Globus pallidus (tissue), 1 donor: Measurements from ENCODE around the gene KMT2C.
"Not testable (repeated sequence)": the region's sequence is repeated elsewhere in the genome, so short reads cannot be mapped to it uniquely, and the experiment has no call there.

Source experiments
- DNase-seq: peaks from one replicate; pipeline ENCODE4 v3.0.0-alpha.2; 2015; ENCODE audit warnings: low spot score

KMT2C gene

GRCh38 chr7:152402384-152403250, 33.2 kb downstream of the KMT2C start:
- no peak for DNase-seq

GRCh38 chr7:152399344-152399743, 36.5 kb downstream of the KMT2C start:
- DNase-seq, result no peak

DNA sequence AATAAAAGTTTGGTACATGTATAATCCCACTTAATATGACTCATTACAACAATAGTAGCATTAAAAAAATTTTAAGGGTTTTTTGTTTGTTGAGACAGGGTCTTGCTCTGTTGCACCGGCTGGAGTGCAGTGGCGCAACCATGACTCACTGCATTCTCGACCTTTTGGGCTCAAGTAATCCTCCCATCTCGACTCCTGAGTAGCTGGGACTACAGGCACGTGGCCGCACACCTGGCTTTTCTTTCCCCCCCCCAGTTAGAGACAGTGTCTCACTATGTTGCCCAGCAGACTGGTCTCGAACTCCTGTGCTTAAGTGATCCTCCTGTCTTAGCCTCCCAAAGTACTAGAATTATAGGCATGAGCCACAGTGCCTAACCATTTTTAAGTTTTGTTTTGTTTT, 40.7 kb downstream of the KMT2C start:
- DNase-seq, result no peak

GRCh38 chr7:152394214-152394613, 41.6 kb downstream of the KMT2C start:
- peak; percentile 37 for DNase-seq

- no peak for DNase-seq
Measured at GRCh38 chr7:152392254-152392653, 43.5 kb downstream of the KMT2C start.

DNA sequence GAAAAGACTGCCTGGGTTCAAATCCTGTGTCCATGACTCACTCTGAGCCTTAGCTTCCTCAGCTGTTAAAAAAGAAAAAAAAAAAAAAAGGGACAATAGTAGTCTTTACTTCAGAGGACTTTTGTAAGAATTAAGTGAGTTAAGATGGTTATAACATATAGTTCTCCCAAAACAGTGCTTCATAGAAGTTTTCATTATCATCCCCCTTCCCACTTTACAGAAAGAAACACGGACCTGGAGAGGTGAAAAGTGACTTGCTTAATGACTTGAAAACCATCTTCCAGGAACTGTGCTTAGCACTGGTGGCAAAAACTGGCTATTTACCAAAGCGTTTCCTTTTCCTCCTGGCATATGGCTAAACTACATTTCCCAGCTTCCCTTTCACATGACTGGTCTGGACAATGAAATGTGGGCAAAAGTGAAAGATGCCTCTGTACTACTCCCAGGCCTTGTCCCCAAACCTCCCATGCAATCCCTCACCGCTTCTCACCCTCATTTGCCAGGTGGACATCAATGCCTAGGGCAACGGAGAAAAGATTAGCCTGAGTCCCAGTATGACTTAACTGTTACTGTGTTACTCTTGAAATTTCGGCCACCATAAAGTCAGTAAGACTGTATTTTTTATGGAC, 49.6 kb downstream of the KMT2C start:
- DNase-seq, result not testable (repeated sequence)

DNA sequence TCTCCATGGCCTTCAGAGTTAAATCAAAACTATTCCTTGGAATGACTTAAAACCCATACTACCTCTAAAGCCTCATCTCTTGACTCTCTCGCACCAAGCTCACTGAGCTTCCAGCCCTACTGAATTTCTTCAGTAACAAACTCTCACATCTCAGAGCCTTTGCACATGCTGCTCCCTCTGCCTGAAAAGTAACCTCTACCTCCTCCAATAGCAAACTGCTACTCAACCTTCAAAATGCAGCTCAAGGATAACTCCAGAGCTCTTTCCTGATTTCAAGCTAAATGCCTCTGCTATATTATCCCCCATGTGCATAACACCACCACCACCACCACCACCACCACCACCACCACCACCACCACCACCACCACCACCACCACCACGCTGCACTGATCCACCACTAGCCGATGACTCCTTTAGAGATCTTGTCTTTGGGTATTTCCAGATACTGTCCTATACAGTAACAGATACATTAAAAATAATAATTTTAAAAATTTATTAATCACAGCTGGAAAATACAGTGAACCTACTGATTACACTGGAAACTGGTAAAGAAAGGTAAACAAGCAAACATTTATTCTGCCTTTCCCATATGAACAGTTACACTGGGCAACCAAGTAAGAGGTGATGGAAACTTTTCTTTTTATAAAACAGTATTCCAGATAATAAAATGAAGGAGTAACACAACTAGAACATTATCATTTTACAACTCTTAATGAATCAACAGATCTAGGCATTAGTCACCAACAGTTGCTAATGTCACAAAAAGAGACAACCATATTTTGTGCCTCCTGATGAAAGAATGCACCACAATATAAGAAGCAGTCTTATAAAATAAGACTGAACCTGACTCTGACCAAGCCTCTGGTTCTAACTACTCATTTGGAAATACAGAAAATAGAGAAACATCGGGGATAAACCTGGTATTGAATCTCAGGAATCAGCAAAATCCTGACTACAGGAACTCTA, 51.3 kb downstream of the KMT2C start:
- DNase-seq, result not testable (repeated sequence)

GRCh38 chr7:152383341-152384234, 52.2 kb downstream of the KMT2C start:
- DNase-seq, result no peak

DNA sequence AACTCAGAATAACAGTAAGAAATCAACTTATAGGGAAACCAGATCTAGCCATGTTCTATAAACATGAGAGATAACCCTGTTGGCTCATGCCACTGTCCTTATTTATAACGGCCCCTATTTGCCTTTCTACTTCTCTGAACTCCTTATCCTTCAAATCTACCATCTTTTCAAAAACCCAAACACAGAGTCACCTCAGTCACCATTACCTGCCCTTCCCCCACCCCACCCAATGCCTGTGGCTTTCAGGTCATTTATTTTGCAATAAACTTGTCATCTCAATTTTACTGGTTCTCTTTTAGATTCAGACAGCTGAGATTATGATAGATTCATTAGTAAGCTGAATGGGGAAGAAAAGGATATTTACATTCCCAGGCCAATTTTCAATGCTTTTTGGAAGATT, 53.6 kb downstream of the KMT2C start:
- DNase-seq, result no peak

GRCh38 chr7:152380931-152381578, 54.7 kb downstream of the KMT2C start:
- DNase-seq, result not testable (repeated sequence)

- DNase-seq, result not testable (repeated sequence)
Measured at GRCh38 chr7:152378497-152378896, 57.3 kb downstream of the KMT2C start.

DNA sequence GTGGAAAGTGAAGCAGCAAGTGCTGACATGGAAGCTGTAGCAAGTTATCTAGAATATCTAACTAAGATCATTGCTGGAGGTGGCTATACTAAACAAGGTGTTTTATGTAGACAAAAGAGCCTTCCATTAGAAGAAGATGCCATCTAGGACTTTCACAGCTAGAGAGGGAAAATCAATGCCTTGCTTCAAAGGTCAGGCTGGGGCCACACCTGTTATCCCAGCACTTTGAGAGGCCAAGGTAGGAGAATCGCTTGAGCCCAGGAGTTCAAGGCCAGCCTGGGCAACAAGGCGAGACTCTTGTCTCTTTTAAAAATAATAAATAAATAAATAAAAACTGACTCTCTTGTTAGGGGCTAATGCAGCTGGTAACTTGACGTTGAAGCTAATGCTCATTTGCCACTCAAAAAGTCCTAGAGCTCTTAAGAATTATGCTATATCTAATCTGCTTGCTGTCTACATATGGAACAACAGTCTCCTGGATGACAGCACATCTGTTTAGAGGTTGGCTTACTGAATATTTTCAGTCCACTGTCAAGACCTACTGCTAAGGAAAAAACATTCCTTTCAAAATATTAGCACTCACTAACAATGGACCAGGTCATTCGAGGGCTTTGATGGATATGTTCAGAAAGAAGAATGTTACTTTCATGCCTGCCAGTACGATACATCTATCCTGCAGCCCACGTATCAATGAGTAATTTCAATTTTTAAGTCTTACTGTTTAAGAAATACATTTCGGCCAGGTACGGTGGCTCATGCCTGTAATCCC, 58.9 kb downstream of the KMT2C start:
- DNase-seq, result not testable (repeated sequence)

- no peak for DNase-seq
Measured at GRCh38 chr7:152370297-152370696, 65.5 kb downstream of the KMT2C start.

GRCh38 chr7:152369518-152369917, 66.3 kb downstream of the KMT2C start:
- no peak for DNase-seq

- DNase-seq, result no peak
Measured at GRCh38 chr7:152367170-152367569, 68.6 kb downstream of the KMT2C start.

- no peak for DNase-seq
Measured at GRCh38 chr7:152366662-152367061, 69.1 kb downstream of the KMT2C start.

DNA sequence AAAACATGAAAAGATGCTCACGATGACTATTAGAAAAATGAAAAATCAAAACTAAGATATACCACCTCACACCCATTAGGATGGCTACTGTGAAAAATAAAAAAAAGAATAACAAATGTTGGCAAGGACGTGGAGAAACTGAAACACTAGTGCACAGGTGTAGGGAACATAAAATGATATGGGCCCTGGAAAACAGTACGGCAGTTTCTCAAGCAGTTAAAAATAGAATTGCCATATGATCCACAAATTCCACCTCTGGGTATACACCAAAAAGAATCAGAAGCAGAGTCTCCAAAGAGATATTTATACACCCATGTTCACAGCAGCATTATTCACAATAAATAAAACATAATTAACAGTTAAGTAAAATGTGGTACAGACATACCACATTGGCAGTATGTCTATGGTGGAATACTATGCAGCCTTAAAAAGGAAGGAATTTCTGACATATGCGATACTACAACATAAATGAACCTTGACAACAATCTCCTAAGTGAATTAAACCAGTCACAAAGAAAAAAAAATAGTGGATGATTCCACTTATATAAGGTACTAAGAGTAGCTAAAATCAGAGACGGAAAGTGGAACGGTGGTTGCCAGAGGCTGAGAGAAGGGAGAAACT, 69.7 kb downstream of the KMT2C start:
- no peak for DNase-seq

- no peak for DNase-seq
Measured at GRCh38 chr7:152363798-152364197, 72.0 kb downstream of the KMT2C start.

- no peak for DNase-seq
Measured at GRCh38 chr7:152362128-152362926, 73.5 kb downstream of the KMT2C start.
